HUES64 (cell line): ENCODE data around the gene ATG7.
"Not testable (repeated sequence)": the region's sequence is repeated elsewhere in the genome, so short reads cannot be mapped to it uniquely, and the experiment has no call there.

Source experiments
- H3K27ac ChIP-seq: 2 replicates; pipeline ENCODE4 v1.7.0; 2013; ENCODE audit warnings: low read depth, low read length, inconsistent platforms
- H3K27me3 ChIP-seq: 2 replicates; pipeline ENCODE4 v1.6.1; 2013; ENCODE audit warnings: mild to moderate bottlenecking, low read length; ENCODE audit not compliant: insufficient read depth
- H3K36me3 ChIP-seq: 2 replicates; pipeline ENCODE4 v1.6.1; 2013; ENCODE audit warnings: mild to moderate bottlenecking, low read length; ENCODE audit not compliant: insufficient read depth
- H3K4me1 ChIP-seq: 2 replicates; pipeline ENCODE4 v1.6.1; 2013; ENCODE audit warnings: mild to moderate bottlenecking, low read length, moderate library complexity; ENCODE audit not compliant: insufficient read depth
- H3K4me3 ChIP-seq: 2 replicates; pipeline ENCODE4 v1.5.1; 2013; ENCODE audit warnings: mild to moderate bottlenecking, low read length, moderate library complexity
- H3K9ac ChIP-seq: 2 replicates; pipeline ENCODE4 v1.6.1; 2013; ENCODE audit warnings: mild to moderate bottlenecking, low read depth, low read length
- H3K9me3 ChIP-seq: 2 replicates; pipeline ENCODE4 v1.6.1; 2013; ENCODE audit warnings: low read depth, low read length; ENCODE audit not compliant: insufficient read depth
- WGBS: fragments of 150-250, 120-280 bp; methylation state at CpG from one replicate; pipeline ENCODE4 v1.1.7; 2013; ENCODE audit warnings: missing lambda C conversion rate; 5-methylcytosine and 5-hydroxymethylcytosine counted together

Gene ATG7

DNA sequence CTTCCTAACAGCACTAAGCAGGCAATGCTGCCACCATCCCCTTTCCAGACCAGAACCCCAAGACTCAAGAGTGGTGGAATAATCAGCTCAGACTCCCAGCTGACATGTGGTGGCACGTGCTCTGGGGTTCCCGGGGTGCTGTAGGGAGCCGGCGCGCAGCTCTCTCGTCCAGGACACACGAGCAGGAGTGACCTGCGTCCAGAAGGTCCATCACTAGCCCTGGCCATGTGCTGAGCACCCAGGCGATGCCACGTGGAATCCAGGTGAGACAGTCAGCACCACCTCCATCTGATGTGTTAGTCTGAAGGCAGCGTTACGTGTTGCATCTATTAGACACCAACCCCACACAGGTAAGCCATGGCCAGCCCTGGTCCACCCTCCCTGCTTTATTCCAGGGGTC, 293.3 kb downstream of the ATG7 start:
- H3K27ac ChIP-seq, result no peak overlapping the region
- no peaks in the 10 kb centered on the region for H3K4me1 ChIP-seq
- no peak overlapping the region for H3K9ac ChIP-seq
- WGBS, result 95% methylated on average over 12 of the region's 12 CpGs
- H3K4me3 ChIP-seq, result no peak overlapping the region
- no peaks in the 10 kb centered on the region for H3K9me3 ChIP-seq
- H3K27me3 ChIP-seq, result no peaks in the 10 kb centered on the region
- H3K36me3 ChIP-seq, result peaks cover 22% of the 10 kb centered on the region

DNA sequence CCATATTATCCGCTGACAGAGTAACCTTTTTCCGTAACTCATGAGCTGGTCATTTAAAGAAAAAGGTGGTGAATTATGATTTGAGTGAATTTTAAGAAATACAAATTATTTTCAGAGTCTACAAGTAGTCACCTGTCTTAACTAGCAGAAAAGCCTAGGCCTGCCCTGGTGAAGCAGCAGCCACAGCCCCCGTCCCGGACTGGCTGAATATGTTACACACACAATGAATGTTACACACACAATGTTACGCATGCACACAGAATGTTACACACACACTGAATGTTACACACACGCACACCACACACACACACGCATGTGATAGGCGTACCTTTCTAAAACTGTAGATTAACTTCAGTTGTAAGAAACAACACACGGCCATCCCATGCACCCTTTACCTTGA, 293.7 kb downstream of the ATG7 start:
- no peak overlapping the region for H3K27ac ChIP-seq
- H3K4me3 ChIP-seq, result no peak overlapping the region
- 96% methylated on average over 8 of the region's 9 CpGs for WGBS
- H3K9me3 ChIP-seq, result no peaks in the 10 kb centered on the region
- H3K4me1 ChIP-seq, result no peaks in the 10 kb centered on the region
- no peak overlapping the region for H3K9ac ChIP-seq
- no peaks in the 10 kb centered on the region for H3K27me3 ChIP-seq
- peaks cover 22% of the 10 kb centered on the region for H3K36me3 ChIP-seq

DNA sequence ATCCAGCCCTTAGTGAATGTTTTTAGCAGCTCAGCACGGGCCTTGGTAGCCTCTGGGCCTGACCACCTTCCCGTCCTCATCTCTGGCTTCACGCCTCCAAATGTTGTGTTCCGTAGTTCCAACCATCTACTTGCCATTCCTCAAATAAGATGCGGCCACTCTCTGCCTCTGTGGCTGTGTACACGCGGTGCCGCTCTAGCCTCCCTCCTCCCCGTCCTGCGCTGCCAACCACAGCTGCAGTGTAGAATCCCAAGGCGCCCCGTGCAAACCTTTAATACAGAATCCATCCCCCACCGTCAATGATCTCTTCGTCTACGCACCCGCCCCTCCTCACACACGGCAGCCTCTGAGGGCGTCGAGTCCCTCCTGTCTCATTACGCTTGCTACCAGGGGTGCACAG, 294.3 kb downstream of the ATG7 start:
- WGBS, result 95% methylated on average over 20 of the region's 20 CpGs
- H3K36me3 ChIP-seq, result peaks cover 22% of the 10 kb centered on the region

DNA sequence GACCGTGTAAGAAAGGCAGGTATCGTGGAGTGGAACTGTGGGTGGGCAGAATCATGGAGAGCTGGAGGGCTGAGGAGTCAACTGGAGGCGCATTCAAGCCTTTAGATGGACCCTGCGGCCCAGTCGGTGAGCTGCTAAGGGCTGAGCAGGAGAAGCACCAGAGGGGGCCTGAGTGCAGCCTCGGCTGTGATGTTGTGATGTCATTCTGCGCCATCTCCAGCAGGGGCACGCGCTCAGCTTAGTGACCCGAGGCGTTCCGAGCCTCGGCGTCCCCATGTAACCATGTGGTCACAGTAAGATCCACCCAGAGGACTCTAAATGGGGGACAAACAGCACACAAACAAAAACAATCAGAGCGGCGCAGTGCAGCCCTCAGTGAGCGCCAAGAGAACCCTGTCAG, 294.7 kb downstream of the ATG7 start:
- no peak overlapping the region for H3K4me3 ChIP-seq
- H3K4me1 ChIP-seq, result no peaks in the 10 kb centered on the region
- H3K27ac ChIP-seq, result no peak overlapping the region
- no peaks in the 10 kb centered on the region for H3K27me3 ChIP-seq
- H3K9ac ChIP-seq, result no peak overlapping the region
- peaks cover 22% of the 10 kb centered on the region for H3K36me3 ChIP-seq
- no peaks in the 10 kb centered on the region for H3K9me3 ChIP-seq
- 89% methylated on average over 16 of the region's 17 CpGs for WGBS

More for the DNA sequence above, 294.3 kb downstream of the ATG7 start:
- no peak overlapping the region for H3K4me3 ChIP-seq
- no peaks in the 10 kb centered on the region for H3K27me3 ChIP-seq
- H3K9me3 ChIP-seq, result no peaks in the 10 kb centered on the region
- H3K9ac ChIP-seq, result no peak overlapping the region
- H3K27ac ChIP-seq, result no peak overlapping the region
- no peaks in the 10 kb centered on the region for H3K4me1 ChIP-seq

DNA sequence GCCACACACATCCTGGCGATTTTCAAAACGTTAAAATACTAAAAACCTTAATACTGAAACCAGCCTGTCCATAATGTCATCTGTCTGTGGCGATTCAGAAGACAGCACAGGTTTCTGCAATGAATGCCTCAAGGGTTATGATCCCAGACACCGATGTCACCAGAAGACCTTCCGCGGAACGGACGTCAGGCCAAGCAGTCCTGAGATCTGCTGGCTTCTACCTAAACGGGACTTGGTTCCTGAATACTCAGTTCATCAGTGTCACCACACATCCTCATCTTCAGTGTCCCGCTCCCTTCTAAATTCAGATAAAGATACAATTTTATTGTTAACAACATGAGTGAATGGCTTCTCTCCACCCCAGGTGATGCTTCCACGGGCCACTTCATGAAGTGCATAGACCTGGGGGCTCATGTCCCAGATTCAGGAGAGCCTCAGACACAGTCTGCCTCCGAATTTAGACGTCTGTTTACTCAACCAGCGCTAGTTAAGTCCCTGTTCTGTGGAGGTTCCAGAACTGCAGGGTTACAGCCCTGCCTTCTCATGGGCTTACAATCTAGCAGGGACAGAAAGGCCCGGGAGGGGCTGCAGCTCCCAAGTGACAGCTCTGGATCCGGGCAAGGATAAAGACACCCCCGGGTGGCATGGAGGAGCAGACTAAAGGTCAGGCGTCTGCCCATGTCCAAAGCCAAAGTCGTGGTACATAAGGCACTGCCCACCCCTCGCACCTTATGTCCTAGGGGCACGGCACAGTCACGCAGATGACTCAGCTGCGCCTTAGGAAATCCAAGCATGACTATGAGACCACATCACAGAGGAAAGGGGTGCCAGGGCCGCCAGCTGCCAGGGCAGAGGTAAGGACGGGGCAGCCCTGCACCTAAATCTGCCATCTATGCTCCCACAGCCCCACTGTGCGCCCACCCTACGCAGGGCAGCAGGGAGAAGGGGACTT, 295.6 kb downstream of the ATG7 start:
- Histone ChIP-seq H3K4me3 (no peak overlapping the region), H3K4me1 (no peaks in the 10 kb centered on the region), H3K27ac (0 out of 2 replicates have a peak overlapping the region, but pooled peaks have one; percentile 30), H3K9me3 (no peaks in the 10 kb centered on the region), H3K9ac (no peak overlapping the region), H3K36me3 (peaks cover 19% of the 10 kb centered on the region), H3K27me3 (no peaks in the 10 kb centered on the region)
- WGBS, result 92% methylated on average over 27 of the region's 27 CpGs

DNA sequence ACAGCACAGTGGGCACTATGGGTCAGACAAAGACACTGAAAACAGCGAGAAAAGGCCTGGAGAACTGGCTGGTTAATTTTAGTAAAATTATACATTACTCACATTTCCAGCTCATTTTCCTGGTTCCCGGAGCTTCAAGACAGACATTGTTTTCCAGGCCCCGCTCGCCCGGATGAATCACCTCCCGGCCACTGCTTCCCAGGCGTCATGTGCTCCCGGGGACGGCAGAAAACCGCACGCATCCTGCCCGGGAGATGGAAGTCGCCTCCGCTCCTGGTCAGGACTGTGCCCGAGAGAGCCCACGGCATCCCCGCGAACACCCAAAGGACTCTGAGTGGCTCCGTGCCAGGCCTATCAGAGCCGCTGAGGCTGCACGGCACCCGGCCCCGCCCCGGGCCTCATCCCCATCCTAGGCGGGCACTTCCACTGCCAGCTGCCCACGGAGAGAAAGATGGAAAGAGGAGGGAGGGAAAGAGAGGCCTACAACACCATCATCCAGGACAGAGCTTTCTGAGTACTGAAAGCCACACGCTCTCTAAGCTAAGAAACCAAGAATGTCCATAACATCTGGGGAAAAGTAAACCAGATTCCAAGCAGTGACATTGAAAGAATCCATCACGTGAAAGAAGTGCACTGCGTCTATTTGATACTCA, 296.4 kb downstream of the ATG7 start:
- H3K27ac ChIP-seq, result 0 out of 2 replicates have a peak overlapping the region, but pooled peaks have one; percentile 30
- peaks cover 11% of the 10 kb centered on the region; the same call in 1 of the 2 replicates for H3K36me3 ChIP-seq
- H3K9me3 ChIP-seq, result no peaks in the 10 kb centered on the region
- H3K4me3 ChIP-seq, result no peak overlapping the region
- H3K27me3 ChIP-seq, result no peaks in the 10 kb centered on the region
- WGBS, result 95% methylated on average over 28 of the region's 29 CpGs
- H3K4me1 ChIP-seq, result no peaks in the 10 kb centered on the region
- H3K9ac ChIP-seq, result no peak overlapping the region; the same call in 1 of the 2 replicates

DNA sequence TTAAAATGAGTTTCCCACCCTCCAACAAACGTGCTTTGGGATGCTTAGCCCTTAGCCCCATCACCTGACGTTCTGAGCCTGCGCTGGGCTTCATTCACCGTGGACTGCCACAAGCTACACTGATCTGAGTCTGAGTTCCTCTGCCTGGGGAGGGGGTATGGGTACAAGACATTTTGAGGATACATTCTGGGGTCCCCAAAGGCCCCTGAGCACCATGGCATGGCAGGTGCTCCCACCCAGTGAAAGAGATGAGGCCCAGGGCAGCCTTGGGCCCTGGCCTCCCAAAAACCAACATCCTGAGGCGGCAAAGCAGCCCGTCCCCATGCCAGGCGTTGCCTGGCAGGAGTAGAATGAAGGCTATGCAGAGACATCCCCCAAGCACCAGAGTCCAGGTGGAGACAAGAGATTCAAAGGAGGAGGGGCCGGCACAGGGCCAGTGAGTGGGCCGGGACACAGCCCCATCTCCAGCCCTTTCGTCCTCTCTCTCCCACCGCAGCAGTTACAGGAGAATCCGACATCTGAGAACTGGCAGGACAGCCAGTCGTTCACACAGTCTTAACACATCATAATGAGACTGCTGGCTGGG, 297.1 kb downstream of the ATG7 start:
- Histone ChIP-seq H3K9ac (no peak overlapping the region; the same call in 1 of the 2 replicates), H3K36me3 (peaks cover 7% of the 10 kb centered on the region; the same call in 1 of the 2 replicates), H3K9me3 (no peaks in the 10 kb centered on the region), H3K4me1 (no peaks in the 10 kb centered on the region), H3K27ac (no peak overlapping the region), H3K4me3 (no peak overlapping the region), H3K27me3 (no peaks in the 10 kb centered on the region)
- 89% methylated on average over 13 of the region's 13 CpGs for WGBS

DNA sequence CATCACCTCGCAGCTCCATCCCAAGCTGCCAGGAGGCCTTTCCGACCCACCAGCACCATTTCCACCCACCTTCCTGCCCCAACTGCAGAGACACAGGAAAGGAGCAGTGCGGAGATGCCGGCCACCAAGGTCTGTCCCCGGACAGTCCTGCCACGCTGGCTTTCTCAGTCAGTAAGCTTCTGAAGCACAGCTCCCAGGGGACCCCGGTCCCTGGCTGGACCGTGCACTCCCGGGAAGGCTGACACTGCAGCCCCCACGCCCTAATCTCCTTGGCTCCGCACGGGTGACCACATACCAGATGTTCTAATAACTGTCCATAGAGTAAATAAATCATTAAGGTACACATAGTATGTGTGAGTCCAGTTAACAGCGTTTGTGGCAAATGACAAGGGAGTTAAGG, 298.1 kb downstream of the ATG7 start:
- WGBS, result 96% methylated on average over 13 of the region's 13 CpGs
- Histone ChIP-seq H3K9me3 (no peaks in the 10 kb centered on the region), H3K36me3 (peaks cover 9% of the 10 kb centered on the region; the same call in 1 of the 2 replicates), H3K27me3 (no peaks in the 10 kb centered on the region), H3K27ac (no peak overlapping the region), H3K4me3 (no peak overlapping the region), H3K9ac (no peak overlapping the region), H3K4me1 (no peaks in the 10 kb centered on the region)

DNA sequence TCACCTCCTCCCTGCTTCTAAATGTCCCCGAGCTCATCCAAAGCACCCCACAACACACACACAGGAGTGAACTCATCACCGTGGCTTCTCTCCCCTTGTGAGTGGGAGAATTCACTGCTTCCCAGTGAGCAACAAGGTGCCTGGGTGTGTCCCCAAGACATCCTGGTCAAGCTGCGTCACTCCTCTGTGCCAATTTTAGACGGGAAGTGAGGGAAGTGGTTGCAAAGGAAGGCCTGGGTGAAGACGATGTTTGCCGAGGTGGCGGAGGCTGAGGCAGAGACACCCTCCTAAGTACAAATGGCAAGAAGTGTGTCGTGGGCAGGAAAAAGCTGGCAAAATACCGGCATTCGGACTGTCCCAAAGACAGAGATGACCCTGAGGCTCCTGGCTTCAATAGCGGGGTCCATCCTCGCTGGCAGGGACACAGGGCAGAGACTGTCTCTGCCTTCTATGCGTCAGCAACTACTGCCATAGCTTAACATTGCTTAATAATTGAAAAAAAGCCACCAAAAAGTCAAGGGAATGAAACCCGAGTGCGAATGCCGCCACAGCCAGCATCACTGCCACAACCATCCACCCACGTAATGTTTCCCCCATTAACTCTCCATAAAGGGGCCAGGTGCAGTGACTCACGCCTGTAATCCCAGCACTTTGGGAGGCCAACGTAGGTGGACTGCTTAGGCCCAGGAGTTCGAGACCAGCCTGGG, 298.7 kb downstream of the ATG7 start:
- H3K4me3 ChIP-seq, result no peak overlapping the region
- H3K27me3 ChIP-seq, result no peaks in the 10 kb centered on the region
- no peak overlapping the region for H3K9ac ChIP-seq
- H3K4me1 ChIP-seq, result no peaks in the 10 kb centered on the region
- H3K36me3 ChIP-seq, result 0 out of 2 replicates have a peak, but pooled peaks cover 6% of the 10 kb centered on the region
- H3K27ac ChIP-seq, result no peak overlapping the region
- no peaks in the 10 kb centered on the region for H3K9me3 ChIP-seq
- 92% methylated on average over 20 of the region's 20 CpGs for whole genome bisulfite sequencing

DNA sequence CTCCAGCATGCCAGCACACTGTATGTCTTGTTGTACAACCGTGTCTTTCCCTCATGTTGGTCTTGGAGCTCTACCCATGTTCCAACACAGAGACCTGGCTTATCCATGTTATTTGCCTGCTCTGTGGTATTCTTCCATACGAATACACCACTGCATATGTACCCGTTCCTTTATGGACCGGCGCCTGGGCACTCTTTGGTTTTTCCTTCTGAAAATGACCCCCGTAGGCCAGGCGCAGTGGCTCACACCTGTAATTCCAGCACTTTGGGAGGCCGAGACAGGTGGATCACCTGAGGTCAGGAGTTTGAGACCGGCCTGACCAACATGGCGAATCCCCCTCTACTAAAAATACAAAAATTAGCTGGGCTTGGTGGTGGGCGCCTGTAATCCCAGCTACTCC, 300.5 kb downstream of the ATG7 start:
- not testable (repeated sequence) for H3K27me3 ChIP-seq, H3K4me1 ChIP-seq, H3K4me3 ChIP-seq, H3K9me3 ChIP-seq, H3K9ac ChIP-seq, H3K27ac ChIP-seq, H3K36me3 ChIP-seq
- 98% methylated on average over 11 of the region's 11 CpGs for WGBS
